Activated naive CD8-positive, alpha-beta T cell (primary cell): ENCODE data around the gene SULT1B1.

Source experiments
- H3K27ac Mint-ChIP-seq: one replicate; pipeline ENCODE4 v1.8.0; 2021; ENCODE audit warnings: mixed read lengths
- H3K27me3 Mint-ChIP-seq: one replicate; pipeline ENCODE4 v1.8.0; 2021; ENCODE audit warnings: mixed read lengths
- H3K36me3 Mint-ChIP-seq: one replicate; pipeline ENCODE4 v1.8.0; 2021; ENCODE audit warnings: mixed read lengths
- H3K4me1 Mint-ChIP-seq: one replicate; pipeline ENCODE4 v1.8.0; 2021; ENCODE audit warnings: low read depth, mixed read lengths
- H3K4me3 Mint-ChIP-seq: one replicate; pipeline ENCODE4 v1.8.0; 2021; ENCODE audit warnings: mild to moderate bottlenecking, mixed read lengths
- H3K9me3 Mint-ChIP-seq: one replicate; pipeline ENCODE4 v1.8.0; 2021; ENCODE audit warnings: low read depth, mixed read lengths

The SULT1B1 gene

GRCh38 chr4:69730002-69730401 is 30.4 kb downstream of the SULT1B1 start:
- H3K27me3 Mint-ChIP-seq, result no peaks in the 10 kb centered on the region
- peaks cover 9% of the 10 kb centered on the region for H3K36me3 Mint-ChIP-seq
- H3K4me3 Mint-ChIP-seq, result no peak overlapping the region
- H3K4me1 Mint-ChIP-seq, result peaks cover 8% of the 10 kb centered on the region
- no peaks in the 10 kb centered on the region for H3K9me3 Mint-ChIP-seq
- no peak overlapping the region for H3K27ac Mint-ChIP-seq

GRCh38 chr4:69727926-69728325 is 32.5 kb downstream of the SULT1B1 start:
- Mint-ChIP-seq H3K9me3 (no peaks in the 10 kb centered on the region), H3K4me1 (peaks cover 8% of the 10 kb centered on the region), H3K27me3 (no peaks in the 10 kb centered on the region), H3K27ac (no peak overlapping the region), H3K36me3 (peaks cover 17% of the 10 kb centered on the region), H3K4me3 (no peak overlapping the region)

- Mint-ChIP-seq H3K9me3 (no peaks in the 10 kb centered on the region), H3K27me3 (no peaks in the 10 kb centered on the region), H3K4me3 (no peak overlapping the region), H3K4me1 (peaks cover 8% of the 10 kb centered on the region), H3K36me3 (peaks cover 15% of the 10 kb centered on the region), H3K27ac (no peak overlapping the region)
These were observed 33.0 kb downstream of the SULT1B1 start for GRCh38 chr4:69727426-69727825.

- no peak overlapping the region for H3K27ac Mint-ChIP-seq
- no peaks in the 10 kb centered on the region for H3K27me3 Mint-ChIP-seq
- H3K4me1 Mint-ChIP-seq, result peaks cover 8% of the 10 kb centered on the region
- H3K36me3 Mint-ChIP-seq, result peaks cover 13% of the 10 kb centered on the region
- H3K4me3 Mint-ChIP-seq, result no peak overlapping the region
- no peaks in the 10 kb centered on the region for H3K9me3 Mint-ChIP-seq
These were observed 33.4 kb downstream of the SULT1B1 start for GRCh38 chr4:69726971-69727370.

GRCh38 chr4:69718396-69719271 is 41.8 kb downstream of the SULT1B1 start:
- no peaks in the 10 kb centered on the region for H3K9me3 Mint-ChIP-seq
- peaks cover 4% of the 10 kb centered on the region for H3K4me1 Mint-ChIP-seq
- H3K36me3 Mint-ChIP-seq, result peaks cover 13% of the 10 kb centered on the region
- H3K27ac Mint-ChIP-seq, result no peak overlapping the region
- no peaks in the 10 kb centered on the region for H3K27me3 Mint-ChIP-seq
- no peak overlapping the region for H3K4me3 Mint-ChIP-seq

- peaks cover 4% of the 10 kb centered on the region for H3K4me1 Mint-ChIP-seq
- no peaks in the 10 kb centered on the region for H3K27me3 Mint-ChIP-seq
- no peak overlapping the region for H3K27ac Mint-ChIP-seq
- H3K4me3 Mint-ChIP-seq, result no peak overlapping the region
- no peaks in the 10 kb centered on the region for H3K9me3 Mint-ChIP-seq
- peaks cover 8% of the 10 kb centered on the region for H3K36me3 Mint-ChIP-seq
These were observed 42.6 kb downstream of the SULT1B1 start for GRCh38 chr4:69717778-69718177.

GRCh38 chr4:69716654-69717053 is 43.8 kb downstream of the SULT1B1 start:
- H3K36me3 Mint-ChIP-seq, result peaks cover 8% of the 10 kb centered on the region
- no peaks in the 10 kb centered on the region for H3K27me3 Mint-ChIP-seq
- no peak overlapping the region for H3K4me3 Mint-ChIP-seq
- no peaks in the 10 kb centered on the region for H3K9me3 Mint-ChIP-seq
- no peak overlapping the region for H3K27ac Mint-ChIP-seq
- peaks cover 4% of the 10 kb centered on the region for H3K4me1 Mint-ChIP-seq

GRCh38 chr4:69714086-69714485 is 46.3 kb downstream of the SULT1B1 start:
- Mint-ChIP-seq H3K4me3 (no peak overlapping the region), H3K36me3 (peaks cover 8% of the 10 kb centered on the region), H3K4me1 (peaks cover 4% of the 10 kb centered on the region), H3K27me3 (no peaks in the 10 kb centered on the region), H3K27ac (no peak overlapping the region), H3K9me3 (peaks cover 7% of the 10 kb centered on the region)

- Mint-ChIP-seq H3K4me3 (no peak overlapping the region), H3K27ac (no peak overlapping the region), H3K36me3 (peaks cover 8% of the 10 kb centered on the region), H3K27me3 (no peaks in the 10 kb centered on the region), H3K4me1 (peaks cover 2% of the 10 kb centered on the region), H3K9me3 (peaks cover 7% of the 10 kb centered on the region)
These were observed 46.8 kb downstream of the SULT1B1 start for GRCh38 chr4:69713593-69713992.

- no peak overlapping the region for H3K27ac Mint-ChIP-seq
- peaks cover 7% of the 10 kb centered on the region for H3K9me3 Mint-ChIP-seq
- H3K36me3 Mint-ChIP-seq, result peaks cover 8% of the 10 kb centered on the region
- no peak overlapping the region for H3K4me3 Mint-ChIP-seq
- H3K27me3 Mint-ChIP-seq, result no peaks in the 10 kb centered on the region
- peaks cover 4% of the 10 kb centered on the region for H3K4me1 Mint-ChIP-seq
These were observed 49.8 kb downstream of the SULT1B1 start for GRCh38 chr4:69710580-69710979.

GRCh38 chr4:69708211-69708610 is 52.2 kb downstream of the SULT1B1 start:
- Mint-ChIP-seq H3K4me1 (peaks cover 4% of the 10 kb centered on the region), H3K27ac (no peak overlapping the region), H3K36me3 (peaks cover 5% of the 10 kb centered on the region), H3K4me3 (no peak overlapping the region), H3K9me3 (peaks cover 7% of the 10 kb centered on the region), H3K27me3 (no peaks in the 10 kb centered on the region)

GRCh38 chr4:69707807-69708206 is 52.6 kb downstream of the SULT1B1 start:
- Mint-ChIP-seq H3K27ac (no peak overlapping the region), H3K4me3 (no peak overlapping the region), H3K36me3 (peaks cover 5% of the 10 kb centered on the region), H3K27me3 (no peaks in the 10 kb centered on the region), H3K9me3 (peaks cover 7% of the 10 kb centered on the region), H3K4me1 (peaks cover 4% of the 10 kb centered on the region)

GRCh38 chr4:69702201-69702600 is 58.2 kb downstream of the SULT1B1 start:
- Mint-ChIP-seq H3K36me3 (peaks cover 6% of the 10 kb centered on the region), H3K4me3 (no peak overlapping the region), H3K4me1 (no peaks in the 10 kb centered on the region), H3K27ac (no peak overlapping the region), H3K9me3 (peaks cover 9% of the 10 kb centered on the region), H3K27me3 (no peaks in the 10 kb centered on the region)

GRCh38 chr4:69701696-69702095 is 58.7 kb downstream of the SULT1B1 start:
- Mint-ChIP-seq H3K36me3 (peaks cover 6% of the 10 kb centered on the region), H3K27ac (no peak overlapping the region), H3K27me3 (no peaks in the 10 kb centered on the region), H3K4me1 (no peaks in the 10 kb centered on the region), H3K9me3 (peaks cover 9% of the 10 kb centered on the region), H3K4me3 (no peak overlapping the region)

GRCh38 chr4:69697536-69698242 is 62.7 kb downstream of the SULT1B1 start:
- H3K4me1 Mint-ChIP-seq, result no peaks in the 10 kb centered on the region
- peaks cover 6% of the 10 kb centered on the region for H3K36me3 Mint-ChIP-seq
- H3K4me3 Mint-ChIP-seq, result no peak overlapping the region
- H3K9me3 Mint-ChIP-seq, result peaks cover 9% of the 10 kb centered on the region
- no peaks in the 10 kb centered on the region for H3K27me3 Mint-ChIP-seq
- H3K27ac Mint-ChIP-seq, result no peak overlapping the region
